ENCODE data around the gene SPEM3. TPM values are rescaled to one million over a fixed set of nuclear protein-coding genes. Genes with fewer than 3 reads are reported as not detected.
A peak's percentile ranks its signal among the peaks of the same experiment; 100 is the strongest.

SPEM3 gene
- total and polyA plus RNA-seq, 2 of the 13 experiments (the other 11 are each of a cell fraction or from before 2014, with no cell fraction given): not detected

DNA sequence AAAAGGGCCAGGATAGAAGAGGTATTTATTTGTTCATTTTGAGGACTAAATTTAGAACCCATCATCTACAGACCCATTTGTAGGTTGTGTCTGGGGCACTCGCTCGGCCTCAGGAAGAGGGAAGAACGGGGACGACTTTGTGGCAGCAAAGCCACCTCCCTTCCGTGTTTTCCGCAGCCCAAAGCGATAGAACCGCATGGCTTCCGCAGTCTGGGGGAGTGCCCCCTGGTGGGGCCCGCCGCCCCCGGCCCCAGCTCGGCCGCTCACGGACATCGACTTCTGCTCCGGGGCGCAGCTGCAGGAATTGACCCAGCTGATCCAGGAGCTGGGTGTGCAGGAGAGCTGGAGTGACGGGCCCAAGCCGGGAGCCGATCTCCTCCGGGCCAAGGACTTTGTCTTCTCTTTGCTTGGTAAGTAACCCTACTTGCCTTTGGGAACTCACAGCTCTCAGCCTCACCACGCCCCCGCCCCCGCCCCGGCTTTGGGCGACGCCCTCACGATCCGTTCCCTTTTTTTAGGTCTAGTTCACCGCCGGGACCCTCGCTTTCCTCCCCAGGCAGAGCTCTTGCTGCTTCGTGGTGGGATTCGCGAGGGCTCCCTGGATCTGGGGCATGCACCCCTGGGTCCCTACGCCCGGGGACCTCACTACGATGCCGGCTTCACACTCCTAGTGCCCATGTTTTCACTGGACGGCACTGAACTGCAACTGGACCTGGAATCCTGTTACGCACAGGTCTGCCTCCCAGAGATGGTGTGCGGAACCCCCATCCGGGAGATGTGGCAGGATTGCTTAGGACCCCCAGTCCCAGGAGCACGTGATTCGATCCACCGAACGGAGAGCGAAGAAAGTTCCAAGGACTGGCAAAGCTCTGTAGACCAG lies 7.3 kb downstream of the SPEM3 start (continued):
- TF ChIP-seq ZNF800 (CRISPR knock-in tag; IDR thresholded peaks at IDR 0.05) (no peak), NRL (CRISPR knock-in tag; IDR thresholded peaks at IDR 0.05; ENCODE audit: borderline replicate concordance) (no peak), CENPT (CRISPR knock-in tag; IDR thresholded peaks at IDR 0.05; ENCODE audit: low read depth) (no peak), TAF15 (IDR thresholded peaks at IDR 0.05; ENCODE audit: low read depth, low read length, poor library complexity, severe bottlenecking) (no peak), GABPA (IDR thresholded peaks at IDR 0.05; ENCODE audit: low read depth, low read length) (no peak), GABPA (CRISPR knock-in tag; IDR thresholded peaks at IDR 0.05; ENCODE audit: low read depth) (no peak), ZNF260 (CRISPR knock-in tag; IDR thresholded peaks at IDR 0.05; ENCODE audit: borderline replicate concordance, low read depth) (no peak), ZNF121 (CRISPR knock-in tag; IDR thresholded peaks at IDR 0.05) (no peak), EED (CRISPR knock-in tag; IDR thresholded peaks at IDR 0.05) (no peak), E2F2 (CRISPR knock-in tag; IDR thresholded peaks at IDR 0.05; ENCODE audit: borderline replicate concordance) (no peak)
- TF ChIP-seq, protein P1, sequence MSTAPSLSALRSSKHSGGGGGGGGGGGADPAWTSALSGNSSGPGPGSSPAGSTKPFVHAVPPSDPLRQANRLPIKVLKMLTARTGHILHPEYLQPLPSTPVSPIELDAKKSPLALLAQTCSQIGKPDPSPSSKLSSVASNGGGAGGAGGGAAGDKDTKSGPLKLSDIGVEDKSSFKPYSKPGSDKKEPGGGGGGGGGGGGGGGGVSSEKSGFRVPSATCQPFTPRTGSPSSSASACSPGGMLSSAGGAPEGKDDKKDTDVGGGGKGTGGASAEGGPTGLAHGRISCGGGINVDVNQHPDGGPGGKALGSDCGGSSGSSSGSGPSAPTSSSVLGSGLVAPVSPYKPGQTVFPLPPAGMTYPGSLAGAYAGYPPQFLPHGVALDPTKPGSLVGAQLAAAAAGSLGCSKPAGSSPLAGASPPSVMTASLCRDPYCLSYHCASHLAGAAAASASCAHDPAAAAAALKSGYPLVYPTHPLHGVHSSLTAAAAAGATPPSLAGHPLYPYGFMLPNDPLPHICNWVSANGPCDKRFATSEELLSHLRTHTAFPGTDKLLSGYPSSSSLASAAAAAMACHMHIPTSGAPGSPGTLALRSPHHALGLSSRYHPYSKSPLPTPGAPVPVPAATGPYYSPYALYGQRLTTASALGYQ (CRISPR knock-in tag; IDR thresholded peaks at IDR 0.05): no peak
- TF ChIP-seq, protein P2, sequence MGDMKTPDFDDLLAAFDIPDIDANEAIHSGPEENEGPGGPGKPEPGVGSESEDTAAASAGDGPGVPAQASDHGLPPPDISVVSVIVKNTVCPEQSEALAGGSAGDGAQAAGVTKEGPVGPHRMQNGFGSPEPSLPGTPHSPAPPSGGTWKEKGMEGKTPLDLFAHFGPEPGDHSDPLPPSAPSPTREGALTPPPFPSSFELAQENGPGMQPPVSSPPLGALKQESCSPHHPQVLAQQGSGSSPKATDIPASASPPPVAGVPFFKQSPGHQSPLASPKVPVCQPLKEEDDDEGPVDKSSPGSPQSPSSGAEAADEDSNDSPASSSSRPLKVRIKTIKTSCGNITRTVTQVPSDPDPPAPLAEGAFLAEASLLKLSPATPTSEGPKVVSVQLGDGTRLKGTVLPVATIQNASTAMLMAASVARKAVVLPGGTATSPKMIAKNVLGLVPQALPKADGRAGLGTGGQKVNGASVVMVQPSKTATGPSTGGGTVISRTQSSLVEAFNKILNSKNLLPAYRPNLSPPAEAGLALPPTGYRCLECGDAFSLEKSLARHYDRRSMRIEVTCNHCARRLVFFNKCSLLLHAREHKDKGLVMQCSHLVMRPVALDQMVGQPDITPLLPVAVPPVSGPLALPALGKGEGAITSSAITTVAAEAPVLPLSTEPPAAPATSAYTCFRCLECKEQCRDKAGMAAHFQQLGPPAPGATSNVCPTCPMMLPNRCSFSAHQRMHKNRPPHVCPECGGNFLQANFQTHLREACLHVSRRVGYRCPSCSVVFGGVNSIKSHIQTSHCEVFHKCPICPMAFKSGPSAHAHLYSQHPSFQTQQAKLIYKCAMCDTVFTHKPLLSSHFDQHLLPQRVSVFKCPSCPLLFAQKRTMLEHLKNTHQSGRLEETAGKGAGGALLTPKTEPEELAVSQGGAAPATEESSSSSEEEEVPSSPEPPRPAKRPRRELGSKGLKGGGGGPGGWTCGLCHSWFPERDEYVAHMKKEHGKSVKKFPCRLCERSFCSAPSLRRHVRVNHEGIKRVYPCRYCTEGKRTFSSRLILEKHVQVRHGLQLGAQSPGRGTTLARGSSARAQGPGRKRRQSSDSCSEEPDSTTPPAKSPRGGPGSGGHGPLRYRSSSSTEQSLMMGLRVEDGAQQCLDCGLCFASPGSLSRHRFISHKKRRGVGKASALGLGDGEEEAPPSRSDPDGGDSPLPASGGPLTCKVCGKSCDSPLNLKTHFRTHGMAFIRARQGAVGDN (CRISPR knock-in tag; IDR thresholded peaks at IDR 0.05): peak; percentile 50
- TF ChIP-seq, protein P3, sequence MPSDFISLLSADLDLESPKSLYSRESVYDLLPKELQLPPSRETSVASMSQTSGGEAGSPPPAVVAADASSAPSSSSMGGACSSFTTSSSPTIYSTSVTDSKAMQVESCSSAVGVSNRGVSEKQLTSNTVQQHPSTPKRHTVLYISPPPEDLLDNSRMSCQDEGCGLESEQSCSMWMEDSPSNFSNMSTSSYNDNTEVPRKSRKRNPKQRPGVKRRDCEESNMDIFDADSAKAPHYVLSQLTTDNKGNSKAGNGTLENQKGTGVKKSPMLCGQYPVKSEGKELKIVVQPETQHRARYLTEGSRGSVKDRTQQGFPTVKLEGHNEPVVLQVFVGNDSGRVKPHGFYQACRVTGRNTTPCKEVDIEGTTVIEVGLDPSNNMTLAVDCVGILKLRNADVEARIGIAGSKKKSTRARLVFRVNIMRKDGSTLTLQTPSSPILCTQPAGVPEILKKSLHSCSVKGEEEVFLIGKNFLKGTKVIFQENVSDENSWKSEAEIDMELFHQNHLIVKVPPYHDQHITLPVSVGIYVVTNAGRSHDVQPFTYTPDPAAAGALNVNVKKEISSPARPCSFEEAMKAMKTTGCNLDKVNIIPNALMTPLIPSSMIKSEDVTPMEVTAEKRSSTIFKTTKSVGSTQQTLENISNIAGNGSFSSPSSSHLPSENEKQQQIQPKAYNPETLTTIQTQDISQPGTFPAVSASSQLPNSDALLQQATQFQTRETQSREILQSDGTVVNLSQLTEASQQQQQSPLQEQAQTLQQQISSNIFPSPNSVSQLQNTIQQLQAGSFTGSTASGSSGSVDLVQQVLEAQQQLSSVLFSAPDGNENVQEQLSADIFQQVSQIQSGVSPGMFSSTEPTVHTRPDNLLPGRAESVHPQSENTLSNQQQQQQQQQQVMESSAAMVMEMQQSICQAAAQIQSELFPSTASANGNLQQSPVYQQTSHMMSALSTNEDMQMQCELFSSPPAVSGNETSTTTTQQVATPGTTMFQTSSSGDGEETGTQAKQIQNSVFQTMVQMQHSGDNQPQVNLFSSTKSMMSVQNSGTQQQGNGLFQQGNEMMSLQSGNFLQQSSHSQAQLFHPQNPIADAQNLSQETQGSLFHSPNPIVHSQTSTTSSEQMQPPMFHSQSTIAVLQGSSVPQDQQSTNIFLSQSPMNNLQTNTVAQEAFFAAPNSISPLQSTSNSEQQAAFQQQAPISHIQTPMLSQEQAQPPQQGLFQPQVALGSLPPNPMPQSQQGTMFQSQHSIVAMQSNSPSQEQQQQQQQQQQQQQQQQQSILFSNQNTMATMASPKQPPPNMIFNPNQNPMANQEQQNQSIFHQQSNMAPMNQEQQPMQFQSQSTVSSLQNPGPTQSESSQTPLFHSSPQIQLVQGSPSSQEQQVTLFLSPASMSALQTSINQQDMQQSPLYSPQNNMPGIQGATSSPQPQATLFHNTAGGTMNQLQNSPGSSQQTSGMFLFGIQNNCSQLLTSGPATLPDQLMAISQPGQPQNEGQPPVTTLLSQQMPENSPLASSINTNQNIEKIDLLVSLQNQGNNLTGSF (CRISPR knock-in tag; IDR thresholded peaks at IDR 0.05): no peak

Measured in HepG2 (cell line).